HEK293 (cell line): ENCODE measurements around the gene BTG2.

ENCODE experiments used
- GLI4 ChIP-seq: fragments of 450-650 bp; formaldehyde crosslinking; IDR thresholded peaks from 2 replicates; pipeline ENCODE4 v1.5.1; 2016; ENCODE audit warnings: missing biosample characterization, missing genetic modification characterization
- HOXC10 ChIP-seq: sonication (generic); formaldehyde crosslinking; IDR thresholded peaks from 2 replicates; pipeline ENCODE4 v1.8.1; 2023; ENCODE audit warnings: mild to moderate bottlenecking, missing genetic modification reagents
- ZBTB21 ChIP-seq: fragments of 450-650 bp; formaldehyde crosslinking; IDR thresholded peaks from 2 replicates; pipeline ENCODE4 v1.5.1; 2017; ENCODE audit warnings: missing biosample characterization, missing genetic modification characterization
- ZBTB8A ChIP-seq: fragments of 450-650 bp; formaldehyde crosslinking; IDR thresholded peaks from 2 replicates; pipeline ENCODE4 v1.5.1; 2016; ENCODE audit warnings: missing biosample characterization, missing genetic modification characterization
- ZEB2 ChIP-seq: fragments of 450-650 bp; formaldehyde crosslinking; IDR thresholded peaks from 2 replicates; pipeline ENCODE4 v1.5.1; 2016; ENCODE audit warnings: missing biosample characterization, missing genetic modification characterization
- ZIC2 ChIP-seq: fragments of 450-650 bp; formaldehyde crosslinking; IDR thresholded peaks from 2 replicates; pipeline ENCODE4 v1.5.1; 2016; ENCODE audit warnings: missing biosample characterization, missing genetic modification characterization
- ZNF2 ChIP-seq: fragments of 450-650 bp; formaldehyde crosslinking; IDR thresholded peaks from 2 replicates; pipeline ENCODE4 v1.5.1; 2016; ENCODE audit warnings: missing biosample characterization, missing genetic modification characterization
- ZNF211 ChIP-seq: fragments of 450-650 bp; formaldehyde crosslinking; IDR thresholded peaks from 2 replicates; pipeline ENCODE4 v1.5.1; 2016; ENCODE audit warnings: low read depth, missing biosample characterization, missing genetic modification characterization
- ZNF214 ChIP-seq: fragments of 450-650 bp; formaldehyde crosslinking; IDR thresholded peaks from 2 replicates; pipeline ENCODE4 v1.5.1; 2017; ENCODE audit warnings: missing biosample characterization, mild to moderate bottlenecking, missing genetic modification characterization, borderline replicate concordance
- ZNF324 ChIP-seq: fragments of 450-650 bp; formaldehyde crosslinking; IDR thresholded peaks from 2 replicates; pipeline ENCODE4 v1.5.1; 2016; ENCODE audit warnings: missing biosample characterization, missing genetic modification characterization
- ZNF596 ChIP-seq: fragments of 450-650 bp; IDR thresholded peaks from 2 replicates; pipeline ENCODE4 v1.5.0; 2018; ENCODE audit warnings: missing biosample characterization, mild to moderate bottlenecking, missing genetic modification characterization, moderate library complexity
- ZNF610 ChIP-seq: fragments of 450-650 bp; formaldehyde crosslinking; IDR thresholded peaks from 2 replicates; pipeline ENCODE4 v1.5.1; 2016; ENCODE audit warnings: missing biosample characterization, missing genetic modification characterization, borderline replicate concordance
- ZNF629 ChIP-seq: fragments of 450-650 bp; formaldehyde crosslinking; IDR thresholded peaks from 2 replicates; pipeline ENCODE4 v1.5.1; 2017; ENCODE audit warnings: missing biosample characterization, missing genetic modification characterization
- ZNF654 ChIP-seq: fragments of 450-650 bp; formaldehyde crosslinking; IDR thresholded peaks from 2 replicates; pipeline ENCODE4 v1.5.1; 2016; ENCODE audit warnings: low read depth, missing biosample characterization, missing genetic modification characterization
- ZNF776 ChIP-seq: fragments of 450-650 bp; formaldehyde crosslinking; IDR thresholded peaks from 2 replicates; pipeline ENCODE4 v1.5.0; 2017; ENCODE audit warnings: missing biosample characterization, missing genetic modification characterization, borderline replicate concordance
- ZNF837 ChIP-seq: fragments of 450-650 bp; formaldehyde crosslinking; IDR thresholded peaks from 2 replicates; pipeline ENCODE4 v1.5.1; 2016; ENCODE audit warnings: missing biosample characterization, missing genetic modification characterization
- ZSCAN16 ChIP-seq: fragments of 450-650 bp; formaldehyde crosslinking; IDR thresholded peaks from 2 replicates; pipeline ENCODE4 v1.5.1; 2016; ENCODE audit warnings: missing biosample characterization, missing genetic modification characterization
- TF ChIP-seq, protein P1 (sequence below): fragments of 450-650 bp; formaldehyde crosslinking; IDR thresholded peaks from 2 replicates; pipeline ENCODE4 v1.5.1; 2016; ENCODE audit warnings: missing biosample characterization, missing genetic modification characterization
- TF ChIP-seq, protein P2 (sequence below): fragments of 450-650 bp; formaldehyde crosslinking; IDR thresholded peaks from 2 replicates; pipeline ENCODE4 v1.5.0; 2017; ENCODE audit warnings: missing biosample characterization, missing genetic modification characterization, borderline replicate concordance
- TF ChIP-seq, protein P3 (sequence below): sonication (generic); formaldehyde crosslinking; IDR thresholded peaks from 2 replicates; pipeline ENCODE4 v1.8.1; 2022; ENCODE audit warnings: mild to moderate bottlenecking, moderate library complexity, missing genetic modification reagents
- TF ChIP-seq, protein P4 (sequence below): fragments of 450-650 bp; formaldehyde crosslinking; IDR thresholded peaks from 2 replicates; pipeline ENCODE4 v1.5.1; 2016; ENCODE audit warnings: missing biosample characterization, missing genetic modification characterization
- TF ChIP-seq, protein P5 (sequence below): fragments of 450-650 bp; formaldehyde crosslinking; IDR thresholded peaks from 2 replicates; pipeline ENCODE4 v1.5.1; 2016; ENCODE audit warnings: missing biosample characterization, missing genetic modification characterization

BTG2 gene

DNA sequence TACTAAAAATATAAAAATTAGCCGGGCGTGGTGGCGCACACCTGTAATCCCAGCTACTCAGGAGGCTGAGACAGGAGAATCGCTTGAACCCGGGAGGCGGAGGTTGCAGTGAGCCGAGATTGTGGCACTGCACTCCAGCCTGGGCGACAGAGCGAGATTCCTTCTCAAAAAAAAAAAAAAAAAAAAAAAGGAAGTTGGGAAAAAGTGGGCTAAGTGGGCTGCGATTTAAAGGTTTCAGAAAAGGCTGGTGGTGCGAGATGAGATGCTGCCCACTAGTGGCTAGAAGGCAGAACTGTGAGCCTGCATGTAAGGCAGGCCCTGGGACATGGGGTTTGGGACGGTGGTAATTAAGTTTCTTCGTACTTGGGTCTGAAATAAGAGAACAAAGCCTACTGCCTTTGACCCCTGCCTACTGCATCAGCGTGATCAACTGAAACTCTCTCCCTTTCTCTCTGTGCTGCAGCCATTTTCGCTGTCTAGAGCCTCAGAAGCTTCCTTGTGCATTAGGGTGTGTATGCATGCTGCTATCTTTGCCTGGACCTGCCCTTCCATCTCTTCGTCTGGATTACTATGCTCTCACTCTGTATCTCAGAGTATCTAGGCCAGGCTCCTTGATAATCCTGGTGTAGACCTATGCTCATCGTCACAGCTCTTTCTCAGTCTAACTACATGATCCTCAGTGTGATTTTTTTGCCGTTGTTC lies 33.2 kb downstream of the BTG2 start (continued):
- TF ChIP-seq ZIC2 (tag by site-specific recombination), result no peak
- no peak for TF ChIP-seq ZSCAN16 (tag by site-specific recombination)
- TF ChIP-seq, protein P1, sequence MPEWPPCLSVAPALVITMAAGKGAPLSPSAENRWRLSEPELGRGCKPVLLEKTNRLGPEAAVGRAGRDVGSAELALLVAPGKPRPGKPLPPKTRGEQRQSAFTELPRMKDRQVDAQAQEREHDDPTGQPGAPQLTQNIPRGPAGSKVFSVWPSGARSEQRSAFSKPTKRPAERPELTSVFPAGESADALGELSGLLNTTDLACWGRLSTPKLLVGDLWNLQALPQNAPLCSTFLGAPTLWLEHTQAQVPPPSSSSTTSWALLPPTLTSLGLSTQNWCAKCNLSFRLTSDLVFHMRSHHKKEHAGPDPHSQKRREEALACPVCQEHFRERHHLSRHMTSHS (tag by site-specific recombination), result no peak
- TF ChIP-seq ZNF596 (tag by site-specific recombination), result no peak
- TF ChIP-seq ZNF2, result 0 out of 2 replicates have a peak, but pooled peaks have one; percentile 27
- peak; percentile 99 for TF ChIP-seq ZBTB8A (tag by site-specific recombination)
- TF ChIP-seq HOXC10 (CRISPR knock-in tag), result no peak
- TF ChIP-seq ZEB2 (tag by site-specific recombination), result 0 out of 2 replicates have a peak, but pooled peaks have one; percentile 26
- TF ChIP-seq, protein P2, sequence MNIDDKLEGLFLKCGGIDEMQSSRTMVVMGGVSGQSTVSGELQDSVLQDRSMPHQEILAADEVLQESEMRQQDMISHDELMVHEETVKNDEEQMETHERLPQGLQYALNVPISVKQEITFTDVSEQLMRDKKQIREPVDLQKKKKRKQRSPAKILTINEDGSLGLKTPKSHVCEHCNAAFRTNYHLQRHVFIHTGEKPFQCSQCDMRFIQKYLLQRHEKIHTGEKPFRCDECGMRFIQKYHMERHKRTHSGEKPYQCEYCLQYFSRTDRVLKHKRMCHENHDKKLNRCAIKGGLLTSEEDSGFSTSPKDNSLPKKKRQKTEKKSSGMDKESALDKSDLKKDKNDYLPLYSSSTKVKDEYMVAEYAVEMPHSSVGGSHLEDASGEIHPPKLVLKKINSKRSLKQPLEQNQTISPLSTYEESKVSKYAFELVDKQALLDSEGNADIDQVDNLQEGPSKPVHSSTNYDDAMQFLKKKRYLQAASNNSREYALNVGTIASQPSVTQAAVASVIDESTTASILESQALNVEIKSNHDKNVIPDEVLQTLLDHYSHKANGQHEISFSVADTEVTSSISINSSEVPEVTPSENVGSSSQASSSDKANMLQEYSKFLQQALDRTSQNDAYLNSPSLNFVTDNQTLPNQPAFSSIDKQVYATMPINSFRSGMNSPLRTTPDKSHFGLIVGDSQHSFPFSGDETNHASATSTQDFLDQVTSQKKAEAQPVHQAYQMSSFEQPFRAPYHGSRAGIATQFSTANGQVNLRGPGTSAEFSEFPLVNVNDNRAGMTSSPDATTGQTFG, result no peak
- no peak for TF ChIP-seq ZNF837
- TF ChIP-seq, protein P3, sequence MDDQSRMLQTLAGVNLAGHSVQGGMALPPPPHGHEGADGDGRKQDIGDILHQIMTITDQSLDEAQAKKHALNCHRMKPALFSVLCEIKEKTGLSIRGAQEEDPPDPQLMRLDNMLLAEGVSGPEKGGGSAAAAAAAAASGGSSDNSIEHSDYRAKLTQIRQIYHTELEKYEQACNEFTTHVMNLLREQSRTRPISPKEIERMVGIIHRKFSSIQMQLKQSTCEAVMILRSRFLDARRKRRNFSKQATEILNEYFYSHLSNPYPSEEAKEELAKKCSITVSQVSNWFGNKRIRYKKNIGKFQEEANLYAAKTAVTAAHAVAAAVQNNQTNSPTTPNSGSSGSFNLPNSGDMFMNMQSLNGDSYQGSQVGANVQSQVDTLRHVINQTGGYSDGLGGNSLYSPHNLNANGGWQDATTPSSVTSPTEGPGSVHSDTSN (CRISPR knock-in tag), result no peak
- TF ChIP-seq, protein P4, sequence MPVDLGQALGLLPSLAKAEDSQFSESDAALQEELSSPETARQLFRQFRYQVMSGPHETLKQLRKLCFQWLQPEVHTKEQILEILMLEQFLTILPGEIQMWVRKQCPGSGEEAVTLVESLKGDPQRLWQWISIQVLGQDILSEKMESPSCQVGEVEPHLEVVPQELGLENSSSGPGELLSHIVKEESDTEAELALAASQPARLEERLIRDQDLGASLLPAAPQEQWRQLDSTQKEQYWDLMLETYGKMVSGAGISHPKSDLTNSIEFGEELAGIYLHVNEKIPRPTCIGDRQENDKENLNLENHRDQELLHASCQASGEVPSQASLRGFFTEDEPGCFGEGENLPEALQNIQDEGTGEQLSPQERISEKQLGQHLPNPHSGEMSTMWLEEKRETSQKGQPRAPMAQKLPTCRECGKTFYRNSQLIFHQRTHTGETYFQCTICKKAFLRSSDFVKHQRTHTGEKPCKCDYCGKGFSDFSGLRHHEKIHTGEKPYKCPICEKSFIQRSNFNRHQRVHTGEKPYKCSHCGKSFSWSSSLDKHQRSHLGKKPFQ (tag by site-specific recombination), result no peak
- TF ChIP-seq ZNF214 (tag by site-specific recombination), result no peak
- no peak for TF ChIP-seq ZNF211 (tag by site-specific recombination)
- TF ChIP-seq ZNF610 (tag by site-specific recombination), result no peak
- TF ChIP-seq ZNF654 (tag by site-specific recombination), result peak; percentile 99
- TF ChIP-seq ZNF776 (tag by site-specific recombination), result no peak
- no peak for TF ChIP-seq ZBTB21 (tag by site-specific recombination)
- no peak for TF ChIP-seq ZNF324
- TF ChIP-seq ZNF629 (tag by site-specific recombination), result 0 out of 2 replicates have a peak, but pooled peaks have one; percentile 23
- TF ChIP-seq, protein P5, sequence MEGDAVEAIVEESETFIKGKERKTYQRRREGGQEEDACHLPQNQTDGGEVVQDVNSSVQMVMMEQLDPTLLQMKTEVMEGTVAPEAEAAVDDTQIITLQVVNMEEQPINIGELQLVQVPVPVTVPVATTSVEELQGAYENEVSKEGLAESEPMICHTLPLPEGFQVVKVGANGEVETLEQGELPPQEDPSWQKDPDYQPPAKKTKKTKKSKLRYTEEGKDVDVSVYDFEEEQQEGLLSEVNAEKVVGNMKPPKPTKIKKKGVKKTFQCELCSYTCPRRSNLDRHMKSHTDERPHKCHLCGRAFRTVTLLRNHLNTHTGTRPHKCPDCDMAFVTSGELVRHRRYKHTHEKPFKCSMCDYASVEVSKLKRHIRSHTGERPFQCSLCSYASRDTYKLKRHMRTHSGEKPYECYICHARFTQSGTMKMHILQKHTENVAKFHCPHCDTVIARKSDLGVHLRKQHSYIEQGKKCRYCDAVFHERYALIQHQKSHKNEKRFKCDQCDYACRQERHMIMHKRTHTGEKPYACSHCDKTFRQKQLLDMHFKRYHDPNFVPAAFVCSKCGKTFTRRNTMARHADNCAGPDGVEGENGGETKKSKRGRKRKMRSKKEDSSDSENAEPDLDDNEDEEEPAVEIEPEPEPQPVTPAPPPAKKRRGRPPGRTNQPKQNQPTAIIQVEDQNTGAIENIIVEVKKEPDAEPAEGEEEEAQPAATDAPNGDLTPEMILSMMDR (tag by site-specific recombination), result peak; percentile 65
- TF ChIP-seq GLI4 (tag by site-specific recombination), result no peak
